LNCAP (cell line): ENCODE data around the gene ELP2.

Experiments
- TF ChIP-seq, protein P1 (sequence below): fragments of 450-650 bp; IDR thresholded peaks from 2 replicates; pipeline ENCODE4 v1.5.1; 2017; ENCODE audit warnings: mild to moderate bottlenecking

The ELP2 gene

DNA sequence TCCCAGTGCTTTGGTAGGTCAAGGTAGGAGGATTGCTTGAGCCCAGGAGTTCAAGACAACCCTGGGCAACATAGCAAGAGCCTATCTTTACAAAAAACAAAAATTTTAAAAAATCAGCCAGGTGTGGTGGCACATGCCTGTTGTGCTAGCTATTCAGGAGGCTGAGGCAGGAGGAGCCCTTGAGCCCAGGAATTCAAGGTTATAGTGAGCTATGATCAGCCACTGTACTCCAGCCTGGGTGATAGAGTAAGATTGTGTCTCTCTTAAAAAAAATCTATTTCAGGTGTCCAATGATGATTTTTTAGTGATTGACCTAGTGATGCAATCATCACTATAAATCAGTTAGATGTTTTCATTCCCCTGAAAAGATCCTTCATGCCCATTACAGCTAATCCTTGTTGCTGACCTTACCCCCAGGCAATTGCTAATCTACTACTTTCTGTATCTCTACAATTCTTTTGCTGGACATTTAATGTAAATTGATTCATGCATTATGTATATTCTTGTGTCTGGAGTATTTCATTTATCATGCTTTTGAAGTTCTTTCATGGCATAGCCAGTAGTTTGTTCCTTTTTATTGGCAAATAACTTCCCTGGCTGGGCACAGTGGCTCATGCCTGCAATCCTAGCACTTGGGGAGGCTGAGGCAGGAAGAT is 67.9 kb downstream of the ELP2 start:
- TF ChIP-seq, protein P1, sequence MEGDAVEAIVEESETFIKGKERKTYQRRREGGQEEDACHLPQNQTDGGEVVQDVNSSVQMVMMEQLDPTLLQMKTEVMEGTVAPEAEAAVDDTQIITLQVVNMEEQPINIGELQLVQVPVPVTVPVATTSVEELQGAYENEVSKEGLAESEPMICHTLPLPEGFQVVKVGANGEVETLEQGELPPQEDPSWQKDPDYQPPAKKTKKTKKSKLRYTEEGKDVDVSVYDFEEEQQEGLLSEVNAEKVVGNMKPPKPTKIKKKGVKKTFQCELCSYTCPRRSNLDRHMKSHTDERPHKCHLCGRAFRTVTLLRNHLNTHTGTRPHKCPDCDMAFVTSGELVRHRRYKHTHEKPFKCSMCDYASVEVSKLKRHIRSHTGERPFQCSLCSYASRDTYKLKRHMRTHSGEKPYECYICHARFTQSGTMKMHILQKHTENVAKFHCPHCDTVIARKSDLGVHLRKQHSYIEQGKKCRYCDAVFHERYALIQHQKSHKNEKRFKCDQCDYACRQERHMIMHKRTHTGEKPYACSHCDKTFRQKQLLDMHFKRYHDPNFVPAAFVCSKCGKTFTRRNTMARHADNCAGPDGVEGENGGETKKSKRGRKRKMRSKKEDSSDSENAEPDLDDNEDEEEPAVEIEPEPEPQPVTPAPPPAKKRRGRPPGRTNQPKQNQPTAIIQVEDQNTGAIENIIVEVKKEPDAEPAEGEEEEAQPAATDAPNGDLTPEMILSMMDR: no peak

DNA sequence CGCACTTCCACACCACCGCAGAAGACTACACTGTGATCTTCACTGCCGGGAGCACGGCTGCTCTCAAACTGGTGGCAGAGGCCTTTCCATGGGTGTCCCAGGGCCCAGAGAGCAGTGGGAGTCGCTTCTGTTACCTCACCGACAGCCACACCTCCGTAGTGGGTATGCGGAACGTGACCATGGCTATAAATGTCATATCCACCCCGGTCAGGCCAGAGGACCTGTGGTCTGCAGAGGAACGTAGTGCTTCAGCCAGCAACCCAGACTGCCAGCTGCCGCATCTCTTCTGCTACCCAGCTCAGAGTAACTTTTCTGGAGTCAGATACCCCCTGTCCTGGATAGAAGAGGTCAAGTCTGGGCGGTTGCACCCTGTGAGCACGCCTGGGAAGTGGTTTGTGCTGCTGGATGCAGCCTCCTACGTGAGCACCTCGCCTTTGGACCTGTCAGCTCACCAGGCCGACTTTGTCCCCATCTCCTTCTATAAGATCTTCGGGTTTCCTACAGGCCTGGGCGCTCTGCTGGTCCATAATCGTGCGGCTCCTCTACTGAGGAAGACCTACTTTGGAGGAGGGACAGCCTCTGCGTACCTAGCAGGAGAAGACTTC is 70.1 kb downstream of the ELP2 start:
- TF ChIP-seq, protein P1: no peak

DNA sequence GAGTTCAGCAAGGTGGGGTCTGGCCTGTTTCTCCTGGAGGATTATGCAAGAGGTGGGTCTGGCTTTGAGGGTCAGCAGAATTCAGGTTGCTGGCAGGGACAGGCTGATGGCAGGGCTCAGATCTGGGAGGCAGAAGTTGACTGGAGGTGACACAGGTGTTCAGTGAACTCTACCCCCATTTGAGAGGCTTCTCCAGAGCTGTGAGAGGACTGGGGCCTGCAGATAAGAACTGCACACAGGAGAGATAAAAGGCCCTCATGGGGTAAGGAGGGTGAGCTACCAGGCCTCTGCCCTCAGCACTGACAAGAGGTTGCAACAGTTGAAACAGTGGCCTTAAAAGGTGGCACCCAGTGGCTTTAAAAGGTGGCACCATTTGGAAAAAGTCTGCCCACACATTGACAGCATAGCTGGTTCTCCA is 70.7 kb downstream of the ELP2 start:
- TF ChIP-seq, protein P1: no peak

DNA sequence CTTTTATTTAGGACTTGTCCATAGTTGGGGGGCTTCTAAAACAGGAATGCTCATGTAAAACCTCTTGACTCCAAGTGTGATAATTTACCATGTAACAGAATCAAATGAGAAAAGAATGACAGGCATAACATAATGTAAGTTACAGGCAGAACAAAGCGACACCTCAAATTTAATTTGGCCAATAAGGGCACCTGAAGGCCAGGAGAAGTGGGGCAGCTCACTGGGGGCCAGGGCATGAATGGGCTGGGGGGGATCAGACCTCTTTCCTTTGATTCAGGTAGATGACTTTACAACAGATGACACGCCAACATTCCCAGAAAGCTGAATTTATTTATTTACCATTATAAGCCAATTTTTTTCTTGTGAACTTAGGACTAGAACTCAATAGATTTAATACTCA is 72.1 kb downstream of the ELP2 start:
- TF ChIP-seq, protein P1: no peak

DNA sequence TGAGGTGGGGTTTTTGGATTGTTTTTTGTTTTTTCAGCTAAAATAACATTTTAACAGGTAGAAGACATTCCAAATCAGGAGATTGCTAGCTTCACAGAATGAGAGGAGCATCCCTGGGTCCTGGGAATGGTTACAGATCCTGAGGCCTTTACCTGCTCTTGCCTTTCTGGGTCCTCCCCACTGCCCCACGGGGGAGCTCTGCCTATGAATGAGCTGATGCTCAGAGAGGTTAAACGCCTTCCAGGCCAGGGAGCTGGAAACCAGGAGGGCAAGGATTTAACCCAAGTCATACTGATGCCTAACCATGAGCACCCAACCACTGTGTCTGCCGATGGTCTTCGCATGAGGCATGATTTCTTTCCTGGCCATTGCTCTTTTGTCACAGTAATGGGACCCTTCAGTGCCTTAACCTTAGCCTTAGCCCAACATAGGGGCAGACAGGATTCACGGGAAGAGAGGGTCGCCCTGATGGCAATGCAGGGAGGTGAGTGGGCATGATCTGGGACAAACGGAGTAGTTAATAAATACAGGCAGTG is 73.7 kb downstream of the ELP2 start:
- TF ChIP-seq, protein P1: no peak

DNA sequence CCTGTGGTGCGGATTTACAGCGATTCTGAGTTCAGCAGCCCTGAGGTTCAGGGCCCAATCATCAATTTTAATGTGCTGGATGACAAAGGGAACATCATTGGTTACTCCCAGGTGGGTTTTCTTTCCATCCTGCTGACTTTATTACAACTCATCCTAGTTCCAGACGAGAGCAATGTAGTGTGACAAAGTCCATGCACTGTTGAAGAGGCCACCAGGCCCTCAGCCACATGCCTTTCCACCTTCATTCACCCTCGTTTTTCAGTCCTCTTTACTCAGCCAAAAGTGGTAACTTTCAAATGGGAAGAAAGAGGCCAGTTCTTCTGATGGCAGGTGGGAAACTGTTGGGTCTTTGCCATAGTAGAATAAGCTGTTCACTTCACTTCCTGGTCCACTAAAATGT is 75.5 kb downstream of the ELP2 start:
- TF ChIP-seq, protein P1: no peak

DNA sequence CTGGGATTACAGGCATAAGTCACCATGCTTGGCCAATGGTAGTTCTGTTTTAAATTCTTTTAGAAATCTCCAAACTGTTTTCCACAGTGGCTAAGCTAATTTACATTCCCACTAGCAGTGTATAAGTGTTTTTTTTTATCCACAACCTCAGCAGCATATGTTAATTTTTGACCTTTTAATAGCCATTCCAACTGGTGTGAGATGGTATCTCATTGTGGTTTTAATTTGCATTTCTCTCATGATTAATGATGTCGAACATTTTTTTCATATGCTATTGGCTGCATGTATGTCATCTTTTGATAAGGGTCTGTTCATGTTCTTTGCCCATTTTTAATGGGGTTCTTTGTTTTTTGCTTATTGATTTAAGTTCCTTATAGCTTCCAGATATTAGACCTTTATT is 77.6 kb downstream of the ELP2 start:
- TF ChIP-seq, protein P1: no peak
